ENCODE data around the gene VBP1.

DNA sequence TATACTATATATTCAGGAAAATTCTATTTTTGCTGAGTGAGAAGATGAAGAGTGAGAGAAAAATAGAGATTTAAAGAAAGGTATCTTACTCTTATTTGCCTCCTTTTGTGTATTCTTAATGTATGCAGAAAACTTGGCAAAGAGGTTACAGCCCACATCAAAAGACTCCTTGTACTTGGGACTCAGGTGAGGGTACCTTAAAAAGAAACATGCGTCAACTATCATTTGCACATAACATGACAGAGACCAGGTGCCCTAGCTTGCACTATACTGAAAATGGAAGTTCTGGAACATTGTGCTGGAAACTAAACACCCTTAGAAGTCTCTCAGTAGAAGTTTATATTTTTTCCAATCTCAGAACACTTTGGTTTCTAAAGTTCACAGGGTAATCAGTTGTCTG is 63.6 kb downstream of the VBP1 start:
- no peak for TF ChIP-seq EP300 (IDR thresholded peaks at IDR 0.05; ENCODE audit: borderline replicate concordance in 1 of 2, low read depth in 1 of 2, low read length in 1 of 2)
- TF ChIP-seq, protein P1, sequence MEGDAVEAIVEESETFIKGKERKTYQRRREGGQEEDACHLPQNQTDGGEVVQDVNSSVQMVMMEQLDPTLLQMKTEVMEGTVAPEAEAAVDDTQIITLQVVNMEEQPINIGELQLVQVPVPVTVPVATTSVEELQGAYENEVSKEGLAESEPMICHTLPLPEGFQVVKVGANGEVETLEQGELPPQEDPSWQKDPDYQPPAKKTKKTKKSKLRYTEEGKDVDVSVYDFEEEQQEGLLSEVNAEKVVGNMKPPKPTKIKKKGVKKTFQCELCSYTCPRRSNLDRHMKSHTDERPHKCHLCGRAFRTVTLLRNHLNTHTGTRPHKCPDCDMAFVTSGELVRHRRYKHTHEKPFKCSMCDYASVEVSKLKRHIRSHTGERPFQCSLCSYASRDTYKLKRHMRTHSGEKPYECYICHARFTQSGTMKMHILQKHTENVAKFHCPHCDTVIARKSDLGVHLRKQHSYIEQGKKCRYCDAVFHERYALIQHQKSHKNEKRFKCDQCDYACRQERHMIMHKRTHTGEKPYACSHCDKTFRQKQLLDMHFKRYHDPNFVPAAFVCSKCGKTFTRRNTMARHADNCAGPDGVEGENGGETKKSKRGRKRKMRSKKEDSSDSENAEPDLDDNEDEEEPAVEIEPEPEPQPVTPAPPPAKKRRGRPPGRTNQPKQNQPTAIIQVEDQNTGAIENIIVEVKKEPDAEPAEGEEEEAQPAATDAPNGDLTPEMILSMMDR (IDR thresholded peaks at IDR 0.05) = no peak
- TF ChIP-seq ELF1 (IDR thresholded peaks at IDR 0.05) = no peak
- no peak for TF ChIP-seq POLR2AphosphoS5 (IDR thresholded peaks at IDR 0.05; ENCODE audit: low read depth, low read length)
- TF ChIP-seq SIN3A (IDR thresholded peaks at IDR 0.05; ENCODE audit: borderline replicate concordance, low read depth, low read length) = no peak
- TF ChIP-seq, protein P2, sequence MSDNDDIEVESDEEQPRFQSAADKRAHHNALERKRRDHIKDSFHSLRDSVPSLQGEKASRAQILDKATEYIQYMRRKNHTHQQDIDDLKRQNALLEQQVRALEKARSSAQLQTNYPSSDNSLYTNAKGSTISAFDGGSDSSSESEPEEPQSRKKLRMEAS (IDR thresholded peaks at IDR 0.05; ENCODE audit: low read depth) = no peak
- no peak for TF ChIP-seq EZH2phosphoT487 (IDR thresholded peaks at IDR 0.05; ENCODE audit: borderline replicate concordance, low read depth)
- no peak for TF ChIP-seq GABPA (IDR thresholded peaks at IDR 0.05; ENCODE audit: low read depth)
- TF ChIP-seq YY1 (IDR thresholded peaks at IDR 0.05; ENCODE audit: low read depth) = no peak
- no peak for TF ChIP-seq TAF1 (IDR thresholded peaks at IDR 0.05; ENCODE audit: borderline replicate concordance, low read depth, low read length)
- TF ChIP-seq REST (IDR thresholded peaks at IDR 0.05; ENCODE audit: low read depth, low read length) = no peak
- no peak for TF ChIP-seq ZBTB33 (IDR thresholded peaks at IDR 0.05; ENCODE audit: borderline replicate concordance, low read depth)
- TF ChIP-seq FOXM1 (IDR thresholded peaks at IDR 0.05; ENCODE audit: low read depth) = no peak
- TF ChIP-seq RFX5 (IDR thresholded peaks at IDR 0.05; ENCODE audit: low read length) = no peak
